22Rv1 (cell line): ENCODE data around the gene SELPLG.

Source experiments
- ZFX ChIP-seq: fragments of 450-650 bp; IDR thresholded peaks from 2 replicates; pipeline ENCODE4 v1.6.1; 2017; ENCODE audit warnings: antibody characterized with exemption, borderline replicate concordance
- TF ChIP-seq, protein P1 (sequence below): fragments of 450-650 bp; IDR thresholded peaks from 2 replicates; pipeline ENCODE4 v1.5.1; 2017; ENCODE audit warnings: mild to moderate bottlenecking

DNA sequence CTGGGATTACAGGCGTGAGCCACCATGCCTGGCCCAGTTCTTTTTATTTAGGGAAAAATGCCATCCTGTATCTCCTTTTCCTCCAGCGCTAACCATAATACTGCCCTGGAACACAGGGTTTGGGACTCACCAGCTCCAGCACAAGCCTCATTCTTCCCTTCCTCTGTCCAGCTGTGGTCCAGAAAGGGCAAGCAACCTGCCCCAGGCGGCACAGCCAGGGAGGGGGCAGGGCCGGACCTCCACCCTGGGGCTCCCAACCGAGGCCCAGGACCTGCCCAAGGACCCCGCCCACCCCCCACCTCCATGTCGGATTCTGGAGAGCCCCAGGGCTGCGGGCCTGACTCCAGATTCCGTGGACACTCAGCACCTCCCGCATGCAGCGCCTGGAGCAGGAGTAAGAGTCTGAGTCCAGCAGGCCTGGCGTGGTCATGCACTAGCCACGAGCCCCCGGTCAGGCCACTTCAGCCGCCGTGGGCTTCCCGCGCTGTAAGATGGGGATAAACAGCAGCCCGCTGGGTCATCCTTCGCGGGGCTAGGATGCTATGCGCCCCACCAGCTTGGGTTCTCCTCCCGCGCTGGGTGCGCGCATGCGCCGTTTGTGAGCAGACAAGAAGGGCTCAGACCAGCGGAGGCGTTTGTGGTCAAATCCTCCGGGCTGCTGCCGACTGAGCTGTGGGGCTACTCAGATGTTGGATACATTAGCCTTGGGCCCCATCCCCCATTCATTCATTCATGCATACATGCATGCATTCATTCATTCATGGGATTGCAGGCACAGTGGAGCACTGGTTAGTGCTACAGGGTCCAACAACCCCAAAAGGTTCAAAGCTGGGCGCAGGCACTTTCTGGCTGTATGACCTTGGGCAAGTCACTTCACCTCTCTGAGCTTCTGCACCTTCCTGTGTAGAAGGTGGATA is 52.1 kb downstream of the SELPLG start:
- TF ChIP-seq, protein P1, sequence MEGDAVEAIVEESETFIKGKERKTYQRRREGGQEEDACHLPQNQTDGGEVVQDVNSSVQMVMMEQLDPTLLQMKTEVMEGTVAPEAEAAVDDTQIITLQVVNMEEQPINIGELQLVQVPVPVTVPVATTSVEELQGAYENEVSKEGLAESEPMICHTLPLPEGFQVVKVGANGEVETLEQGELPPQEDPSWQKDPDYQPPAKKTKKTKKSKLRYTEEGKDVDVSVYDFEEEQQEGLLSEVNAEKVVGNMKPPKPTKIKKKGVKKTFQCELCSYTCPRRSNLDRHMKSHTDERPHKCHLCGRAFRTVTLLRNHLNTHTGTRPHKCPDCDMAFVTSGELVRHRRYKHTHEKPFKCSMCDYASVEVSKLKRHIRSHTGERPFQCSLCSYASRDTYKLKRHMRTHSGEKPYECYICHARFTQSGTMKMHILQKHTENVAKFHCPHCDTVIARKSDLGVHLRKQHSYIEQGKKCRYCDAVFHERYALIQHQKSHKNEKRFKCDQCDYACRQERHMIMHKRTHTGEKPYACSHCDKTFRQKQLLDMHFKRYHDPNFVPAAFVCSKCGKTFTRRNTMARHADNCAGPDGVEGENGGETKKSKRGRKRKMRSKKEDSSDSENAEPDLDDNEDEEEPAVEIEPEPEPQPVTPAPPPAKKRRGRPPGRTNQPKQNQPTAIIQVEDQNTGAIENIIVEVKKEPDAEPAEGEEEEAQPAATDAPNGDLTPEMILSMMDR, result no peak
- no peak for TF ChIP-seq ZFX
